HEK293 (cell line): ENCODE data around the gene CAND2.

Experiments used
- SP2 ChIP-seq: fragments of 450-650 bp; formaldehyde crosslinking; IDR thresholded peaks from 2 replicates; pipeline ENCODE4 v1.5.1; 2016; ENCODE audit warnings: missing biosample characterization, missing genetic modification characterization
- YY1 ChIP-seq: fragments of 450-650 bp; formaldehyde crosslinking; IDR thresholded peaks from 2 replicates; pipeline ENCODE4 v1.5.1; 2018; ENCODE audit warnings: missing biosample characterization, missing genetic modification characterization
- ZNF114 ChIP-seq: fragments of 450-650 bp; formaldehyde crosslinking; IDR thresholded peaks from 2 replicates; pipeline ENCODE4 v1.5.0; 2017; ENCODE audit warnings: missing biosample characterization, missing genetic modification characterization
- ZNF37A ChIP-seq: fragments of 450-650 bp; IDR thresholded peaks from 2 replicates; pipeline ENCODE4 v1.5.1; 2018; ENCODE audit warnings: missing biosample characterization, missing genetic modification characterization
- ZNF473 ChIP-seq: fragments of 450-650 bp; formaldehyde crosslinking; IDR thresholded peaks from 2 replicates; pipeline ENCODE4 v1.5.1; 2017; ENCODE audit warnings: missing biosample characterization, missing genetic modification characterization
- ZNF610 ChIP-seq: fragments of 450-650 bp; formaldehyde crosslinking; IDR thresholded peaks from 2 replicates; pipeline ENCODE4 v1.5.1; 2016; ENCODE audit warnings: missing biosample characterization, missing genetic modification characterization, borderline replicate concordance
- ZNF621 ChIP-seq: fragments of 450-650 bp; formaldehyde crosslinking; IDR thresholded peaks from 2 replicates; pipeline ENCODE4 v1.5.1; 2017; ENCODE audit warnings: missing biosample characterization, missing genetic modification characterization
- ZNF654 ChIP-seq: fragments of 450-650 bp; formaldehyde crosslinking; IDR thresholded peaks from 2 replicates; pipeline ENCODE4 v1.5.1; 2016; ENCODE audit warnings: low read depth, missing biosample characterization, missing genetic modification characterization
- TF ChIP-seq, protein P1 (sequence below): fragments of 450-650 bp; formaldehyde crosslinking; IDR thresholded peaks from 2 replicates; pipeline ENCODE4 v1.5.1; 2016; ENCODE audit warnings: missing biosample characterization, missing genetic modification characterization
- TF ChIP-seq, protein P2 (sequence below): fragments of 450-650 bp; formaldehyde crosslinking; conservative IDR thresholded peaks from 2 replicates; pipeline ENCODE4 v1.5.1; 2016; ENCODE audit warnings: low read depth, missing biosample characterization, missing genetic modification characterization
- TF ChIP-seq, protein P3 (sequence below): fragments of 450-650 bp; formaldehyde crosslinking; IDR thresholded peaks from 2 replicates; pipeline ENCODE4 v1.5.1; 2016; ENCODE audit warnings: missing biosample characterization, missing genetic modification characterization, low read depth

DNA sequence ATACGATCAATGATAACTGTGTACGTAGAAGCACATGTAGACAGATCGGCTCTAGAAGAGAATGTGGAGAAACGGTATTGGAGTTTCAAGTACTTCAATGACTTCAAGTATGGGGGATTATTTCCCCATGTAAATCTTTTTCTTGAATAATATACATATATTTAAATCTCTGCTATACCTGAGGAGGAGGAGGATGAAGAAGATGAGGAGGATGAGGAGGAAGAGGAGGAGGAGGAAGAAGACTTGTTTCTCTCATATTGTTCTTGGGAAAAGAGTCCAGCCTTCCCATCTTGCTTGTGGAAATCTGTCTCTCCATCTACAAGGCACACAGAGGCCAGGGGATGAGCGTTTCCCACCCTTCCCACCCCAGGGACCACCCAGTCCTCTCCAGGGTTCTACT lies 48.0 kb upstream of the CAND2 start:
- no peak for TF ChIP-seq ZNF621
- TF ChIP-seq, protein P1, sequence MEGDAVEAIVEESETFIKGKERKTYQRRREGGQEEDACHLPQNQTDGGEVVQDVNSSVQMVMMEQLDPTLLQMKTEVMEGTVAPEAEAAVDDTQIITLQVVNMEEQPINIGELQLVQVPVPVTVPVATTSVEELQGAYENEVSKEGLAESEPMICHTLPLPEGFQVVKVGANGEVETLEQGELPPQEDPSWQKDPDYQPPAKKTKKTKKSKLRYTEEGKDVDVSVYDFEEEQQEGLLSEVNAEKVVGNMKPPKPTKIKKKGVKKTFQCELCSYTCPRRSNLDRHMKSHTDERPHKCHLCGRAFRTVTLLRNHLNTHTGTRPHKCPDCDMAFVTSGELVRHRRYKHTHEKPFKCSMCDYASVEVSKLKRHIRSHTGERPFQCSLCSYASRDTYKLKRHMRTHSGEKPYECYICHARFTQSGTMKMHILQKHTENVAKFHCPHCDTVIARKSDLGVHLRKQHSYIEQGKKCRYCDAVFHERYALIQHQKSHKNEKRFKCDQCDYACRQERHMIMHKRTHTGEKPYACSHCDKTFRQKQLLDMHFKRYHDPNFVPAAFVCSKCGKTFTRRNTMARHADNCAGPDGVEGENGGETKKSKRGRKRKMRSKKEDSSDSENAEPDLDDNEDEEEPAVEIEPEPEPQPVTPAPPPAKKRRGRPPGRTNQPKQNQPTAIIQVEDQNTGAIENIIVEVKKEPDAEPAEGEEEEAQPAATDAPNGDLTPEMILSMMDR (tag by site-specific recombination), result no peak
- no peak for TF ChIP-seq ZNF610 (tag by site-specific recombination)
- TF ChIP-seq SP2 (tag by site-specific recombination), result no peak
- TF ChIP-seq ZNF473 (tag by site-specific recombination), result no peak
- TF ChIP-seq ZNF654 (tag by site-specific recombination), result no peak
- TF ChIP-seq YY1 (tag by site-specific recombination), result no peak
- TF ChIP-seq, protein P2, sequence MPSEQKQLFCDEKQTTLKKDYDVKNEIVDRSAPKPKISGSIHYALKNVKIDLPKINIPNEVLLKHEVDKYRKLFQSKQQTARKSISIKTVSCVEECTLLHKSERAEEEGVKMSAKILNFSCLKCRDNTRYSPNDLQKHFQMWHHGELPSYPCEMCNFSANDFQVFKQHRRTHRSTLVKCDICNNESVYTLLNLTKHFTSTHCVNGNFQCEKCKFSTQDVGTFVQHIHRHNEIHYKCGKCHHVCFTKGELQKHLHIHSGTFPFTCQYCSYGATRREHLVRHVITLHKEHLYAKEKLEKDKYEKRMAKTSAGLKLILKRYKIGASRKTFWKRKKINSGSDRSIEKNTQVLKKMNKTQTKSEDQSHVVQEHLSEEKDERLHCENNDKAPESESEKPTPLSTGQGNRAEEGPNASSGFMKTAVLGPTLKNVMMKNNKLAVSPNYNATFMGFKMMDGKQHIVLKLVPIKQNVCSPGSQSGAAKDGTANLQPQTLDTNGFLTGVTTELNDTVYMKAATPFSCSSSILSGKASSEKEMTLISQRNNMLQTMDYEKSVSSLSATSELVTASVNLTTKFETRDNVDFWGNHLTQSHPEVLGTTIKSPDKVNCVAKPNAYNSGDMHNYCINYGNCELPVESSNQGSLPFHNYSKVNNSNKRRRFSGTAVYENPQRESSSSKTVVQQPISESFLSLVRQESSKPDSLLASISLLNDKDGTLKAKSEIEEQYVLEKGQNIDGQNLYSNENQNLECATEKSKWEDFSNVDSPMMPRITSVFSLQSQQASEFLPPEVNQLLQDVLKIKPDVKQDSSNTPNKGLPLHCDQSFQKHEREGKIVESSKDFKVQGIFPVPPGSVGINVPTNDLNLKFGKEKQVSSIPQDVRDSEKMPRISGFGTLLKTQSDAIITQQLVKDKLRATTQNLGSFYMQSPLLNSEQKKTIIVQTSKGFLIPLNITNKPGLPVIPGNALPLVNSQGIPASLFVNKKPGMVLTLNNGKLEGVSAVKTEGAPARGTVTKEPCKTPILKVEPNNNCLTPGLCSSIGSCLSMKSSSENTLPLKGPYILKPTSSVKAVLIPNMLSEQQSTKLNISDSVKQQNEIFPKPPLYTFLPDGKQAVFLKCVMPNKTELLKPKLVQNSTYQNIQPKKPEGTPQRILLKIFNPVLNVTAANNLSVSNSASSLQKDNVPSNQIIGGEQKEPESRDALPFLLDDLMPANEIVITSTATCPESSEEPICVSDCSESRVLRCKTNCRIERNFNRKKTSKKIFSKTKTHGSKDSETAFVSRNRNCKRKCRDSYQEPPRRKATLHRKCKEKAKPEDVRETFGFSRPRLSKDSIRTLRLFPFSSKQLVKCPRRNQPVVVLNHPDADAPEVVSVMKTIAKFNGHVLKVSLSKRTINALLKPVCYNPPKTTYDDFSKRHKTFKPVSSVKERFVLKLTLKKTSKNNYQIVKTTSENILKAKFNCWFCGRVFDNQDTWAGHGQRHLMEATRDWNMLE (tag by site-specific recombination), result no peak
- TF ChIP-seq, protein P3, sequence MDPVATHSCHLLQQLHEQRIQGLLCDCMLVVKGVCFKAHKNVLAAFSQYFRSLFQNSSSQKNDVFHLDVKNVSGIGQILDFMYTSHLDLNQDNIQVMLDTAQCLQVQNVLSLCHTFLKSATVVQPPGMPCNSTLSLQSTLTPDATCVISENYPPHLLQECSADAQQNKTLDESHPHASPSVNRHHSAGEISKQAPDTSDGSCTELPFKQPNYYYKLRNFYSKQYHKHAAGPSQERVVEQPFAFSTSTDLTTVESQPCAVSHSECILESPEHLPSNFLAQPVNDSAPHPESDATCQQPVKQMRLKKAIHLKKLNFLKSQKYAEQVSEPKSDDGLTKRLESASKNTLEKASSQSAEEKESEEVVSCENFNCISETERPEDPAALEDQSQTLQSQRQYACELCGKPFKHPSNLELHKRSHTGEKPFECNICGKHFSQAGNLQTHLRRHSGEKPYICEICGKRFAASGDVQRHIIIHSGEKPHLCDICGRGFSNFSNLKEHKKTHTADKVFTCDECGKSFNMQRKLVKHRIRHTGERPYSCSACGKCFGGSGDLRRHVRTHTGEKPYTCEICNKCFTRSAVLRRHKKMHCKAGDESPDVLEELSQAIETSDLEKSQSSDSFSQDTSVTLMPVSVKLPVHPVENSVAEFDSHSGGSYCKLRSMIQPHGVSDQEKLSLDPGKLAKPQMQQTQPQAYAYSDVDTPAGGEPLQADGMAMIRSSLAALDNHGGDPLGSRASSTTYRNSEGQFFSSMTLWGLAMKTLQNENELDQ (tag by site-specific recombination), result no peak
- no peak for TF ChIP-seq ZNF114 (tag by site-specific recombination)
- no peak for TF ChIP-seq ZNF37A (tag by site-specific recombination)
